Lung microvascular endothelial cell (primary cell): ENCODE results near the gene GRWD1. TPM values are rescaled to one million over a fixed set of nuclear protein-coding genes. Genes with fewer than 3 reads are reported as not detected.
"Not testable (repeated sequence)": the region's sequence is repeated elsewhere in the genome, so short reads cannot be mapped to it uniquely, and the experiment has no call there.

Experiments used
- DNase-seq, 2 donors: peaks; one replicate each; pipeline versions ENCODE4 v3.0.0 to v3.0.0-alpha.2; 2010; ENCODE audit warnings: low read depth in 2 of 2
- total RNA-seq: library from RNA; depleted of rRNA; stranded (reverse); fragments of >200 nt; gene quantifications from 2 replicates; pipeline ENCODE4 v1.2.1, GENCODE V29; 2014

GRWD1 gene
- total RNA-seq, 1 donor from 2014 or later = 14.5 TPM

DNA sequence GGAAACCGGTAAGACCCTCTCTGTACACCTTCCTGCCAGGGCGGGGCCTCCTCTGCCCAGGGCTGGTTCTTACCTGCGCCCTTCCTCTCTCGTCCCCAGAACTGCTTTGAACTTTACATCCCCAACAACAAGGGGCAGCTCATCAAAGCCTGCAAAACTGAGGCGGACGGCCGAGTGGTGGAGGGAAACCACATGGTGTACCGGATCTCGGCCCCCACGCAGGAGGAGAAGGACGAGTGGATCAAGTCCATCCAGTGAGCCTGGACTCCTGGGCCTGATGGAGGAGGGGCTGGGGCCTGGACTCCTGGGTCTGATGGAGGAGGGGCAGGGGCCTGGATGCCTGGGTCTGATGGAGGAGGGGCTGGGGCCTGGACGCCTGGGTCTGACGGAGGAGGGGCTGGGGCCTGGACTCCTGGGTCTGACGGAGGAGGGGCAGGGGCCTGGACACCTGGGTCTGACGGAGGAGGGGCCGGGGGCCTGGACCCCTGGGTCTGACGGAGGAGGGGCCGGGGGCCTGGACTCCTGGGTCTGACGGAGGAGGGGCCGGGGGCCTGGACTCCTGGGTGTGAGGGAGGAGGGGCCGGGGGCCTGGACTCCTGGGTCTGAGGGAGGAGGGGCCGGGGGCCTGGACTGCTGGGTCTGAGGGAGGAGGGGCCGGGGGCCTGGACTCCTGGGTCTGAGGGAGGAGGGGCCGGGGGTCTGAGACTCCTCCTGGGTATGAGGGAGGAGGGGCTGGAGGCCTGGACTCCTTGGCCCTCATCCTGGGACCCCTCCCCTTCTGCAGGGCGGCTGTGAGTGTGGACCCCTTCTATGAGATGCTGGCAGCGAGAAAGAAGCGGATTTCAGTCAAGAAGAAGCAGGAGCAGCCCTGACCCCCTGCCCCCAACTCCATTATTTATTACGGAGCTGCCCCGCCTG lies 32.8 kb downstream of the GRWD1 start:
- no peak for DNase-seq

DNA sequence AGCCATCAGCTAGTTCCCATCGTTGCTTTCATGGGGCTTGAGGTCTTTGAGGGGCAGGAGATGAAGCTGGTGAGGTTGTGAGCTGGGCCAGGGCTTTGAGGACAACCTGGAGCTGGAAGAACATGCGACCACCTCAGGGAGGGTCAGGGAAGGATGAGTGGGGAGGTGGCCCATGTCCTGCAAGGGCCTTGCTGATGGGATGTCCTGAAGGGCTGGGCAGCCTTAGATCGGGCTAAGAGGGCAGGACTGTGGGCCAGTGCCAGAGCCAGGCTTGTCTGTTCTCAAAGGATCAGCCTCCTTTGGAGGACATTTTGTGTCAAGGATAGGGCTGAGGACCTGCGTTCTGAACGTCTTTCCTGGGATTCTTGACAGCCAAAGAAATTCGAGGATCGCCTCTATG lies 33.9 kb downstream of the GRWD1 start:
- DNase-seq = no peak

DNA sequence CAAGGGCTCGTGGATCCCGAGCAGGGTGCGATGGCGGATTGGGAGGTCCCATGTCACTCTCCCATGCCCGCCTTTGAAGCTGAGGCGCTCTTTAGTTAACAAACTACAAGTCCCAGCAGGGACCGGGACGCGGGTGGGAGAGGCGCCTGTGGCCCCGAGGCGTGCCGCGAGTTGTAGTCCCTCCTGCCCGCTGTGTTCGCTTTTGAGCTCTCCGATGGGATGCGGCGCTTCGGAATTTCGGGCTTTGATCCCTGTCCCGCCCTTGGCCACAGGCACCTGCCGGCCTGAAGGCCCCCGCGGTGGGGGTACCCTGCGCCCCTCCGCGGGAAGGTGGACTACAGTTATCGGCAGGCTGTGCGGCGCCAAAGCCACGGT lies 34.4 kb downstream of the GRWD1 start:
- DNase-seq = peak in 1 of 2 donors; percentile 69

DNA sequence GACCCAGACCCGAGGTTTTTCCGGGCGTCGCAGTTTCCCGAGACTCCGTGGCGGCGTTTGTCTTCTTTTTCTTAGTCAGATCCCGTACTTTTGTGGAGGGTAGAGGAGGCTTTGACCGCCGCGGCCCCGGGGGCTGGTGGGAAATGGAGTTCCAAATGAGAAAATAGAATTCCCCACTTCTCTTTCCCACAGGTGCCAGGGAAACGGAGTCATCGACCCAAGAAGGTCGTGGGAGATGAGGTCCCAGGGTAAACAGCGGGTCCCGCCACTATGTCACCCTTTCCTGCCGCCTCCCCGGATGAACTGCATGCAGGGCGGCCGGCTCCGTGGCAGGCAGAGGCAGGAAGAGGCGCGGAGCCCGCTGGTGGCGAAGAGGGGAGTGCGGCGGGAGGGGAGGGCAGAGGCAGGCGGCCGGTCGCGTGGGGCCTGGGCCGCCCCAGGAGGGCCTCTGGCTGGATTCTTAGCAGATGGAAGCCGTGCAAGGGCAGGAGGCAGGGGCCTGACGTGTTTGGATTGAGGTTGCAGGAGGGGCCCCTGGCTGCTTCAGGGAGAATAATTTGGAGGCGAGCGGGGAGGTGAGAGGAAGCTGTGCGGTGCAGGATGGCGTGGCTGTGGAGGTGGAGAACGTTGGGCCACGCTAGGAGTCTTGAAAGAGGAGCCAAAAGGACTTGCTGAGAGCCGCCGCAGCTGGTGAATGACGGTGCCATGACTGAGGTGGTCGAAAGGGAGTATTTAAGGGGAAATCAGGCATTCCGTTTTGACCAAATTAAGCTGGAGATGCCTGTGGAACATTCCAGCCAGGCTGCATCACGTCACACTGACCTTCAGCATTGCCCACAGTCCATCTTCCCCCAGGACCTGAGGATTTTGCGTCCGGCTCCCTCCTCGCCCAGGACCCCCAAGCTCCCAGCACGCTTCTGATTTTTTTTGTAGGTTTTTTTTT lies 35.0 kb downstream of the GRWD1 start:
- peak; percentile 43 to 59 for DNase-seq

DNA sequence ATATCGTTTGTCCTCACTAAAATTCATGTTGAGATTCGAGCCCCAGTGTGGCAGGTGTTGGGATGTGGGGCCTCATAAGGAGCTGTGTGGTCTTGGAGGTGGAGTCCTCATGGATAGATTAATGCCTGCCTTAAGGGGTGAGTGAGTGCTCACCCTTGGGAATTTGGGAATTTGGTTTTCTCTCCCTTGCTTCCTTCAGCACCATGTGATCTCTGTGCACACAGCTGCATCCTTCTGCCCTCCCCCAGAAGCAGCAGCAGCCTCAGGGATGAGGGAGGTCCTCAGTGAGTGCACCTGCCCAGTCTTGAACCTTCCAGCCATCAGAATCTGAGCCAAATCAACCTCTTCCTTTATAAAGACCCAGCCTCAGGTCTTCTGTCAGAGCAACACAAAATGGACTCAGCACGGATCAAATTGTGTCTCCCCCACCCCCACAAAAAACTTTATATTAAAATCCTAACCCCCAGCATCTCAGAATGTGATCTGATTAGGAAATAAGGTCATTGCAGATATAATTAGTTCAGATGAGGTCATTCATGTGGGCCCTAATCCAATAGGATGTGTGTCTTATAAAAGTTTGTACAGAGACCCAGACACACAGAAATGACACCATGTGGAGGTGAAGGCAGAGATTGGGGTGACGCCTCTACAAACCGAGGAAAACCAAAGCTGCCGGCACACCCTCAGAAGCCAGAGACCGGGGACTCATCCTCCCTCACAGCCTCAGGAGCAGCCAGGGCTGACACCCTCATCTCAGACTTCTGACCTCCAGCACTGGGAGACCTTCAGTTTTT lies 36.3 kb downstream of the GRWD1 start:
- DNase-seq = peak in 1 of 2 donors; percentile 32

DNA sequence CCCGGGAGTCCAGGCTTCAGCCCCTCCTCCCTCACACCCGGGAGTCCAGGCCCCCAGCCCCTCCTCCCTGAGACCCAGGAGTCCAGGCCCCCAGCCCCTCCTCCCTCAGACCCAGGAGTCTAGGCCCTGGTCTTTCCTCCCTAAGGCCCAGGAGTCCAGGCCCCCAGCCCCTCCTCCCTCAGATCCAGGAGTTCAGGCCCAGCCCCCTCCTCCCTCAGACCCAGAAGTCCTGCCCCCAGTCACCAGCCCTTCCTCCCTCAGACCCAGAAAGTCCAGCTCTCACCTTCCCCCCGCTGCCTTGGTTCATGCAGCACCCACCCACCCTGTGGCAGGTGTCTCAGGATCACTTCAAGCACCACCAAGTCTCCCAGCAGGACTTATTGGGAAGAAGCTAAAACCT lies 37.5 kb downstream of the GRWD1 start:
- DNase-seq = no peak

DNA sequence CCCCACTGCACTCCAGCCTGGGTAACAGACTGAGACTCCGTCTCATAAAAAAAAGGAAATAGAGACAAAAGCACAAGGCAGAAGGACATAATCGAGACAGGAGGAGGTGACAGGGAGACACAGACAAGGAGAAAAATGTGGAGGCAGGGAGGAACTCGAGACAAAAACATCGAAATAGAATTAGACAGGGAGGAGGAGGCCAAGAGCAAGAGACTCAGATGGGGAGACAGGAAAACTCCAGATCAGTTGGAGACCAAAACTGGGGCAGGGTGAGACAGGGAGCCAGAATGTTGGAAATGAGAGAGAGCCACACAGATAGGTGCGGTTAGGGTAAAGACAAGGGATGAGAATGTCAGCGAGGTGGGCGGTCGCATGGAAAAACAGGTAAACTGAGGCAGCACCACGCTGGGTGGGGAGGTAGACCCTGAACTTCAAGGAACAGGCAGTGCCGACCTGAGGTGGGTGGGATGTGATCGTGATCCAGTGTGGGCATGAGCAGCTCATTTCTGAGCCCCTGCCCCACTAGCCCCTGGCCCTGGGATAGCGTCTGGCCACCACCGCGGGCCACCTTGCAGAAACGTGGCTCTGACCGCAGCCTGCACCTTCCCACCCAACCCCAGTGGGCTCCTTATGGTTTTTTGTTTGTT lies 38.6 kb downstream of the GRWD1 start:
- no peak for DNase-seq

DNA sequence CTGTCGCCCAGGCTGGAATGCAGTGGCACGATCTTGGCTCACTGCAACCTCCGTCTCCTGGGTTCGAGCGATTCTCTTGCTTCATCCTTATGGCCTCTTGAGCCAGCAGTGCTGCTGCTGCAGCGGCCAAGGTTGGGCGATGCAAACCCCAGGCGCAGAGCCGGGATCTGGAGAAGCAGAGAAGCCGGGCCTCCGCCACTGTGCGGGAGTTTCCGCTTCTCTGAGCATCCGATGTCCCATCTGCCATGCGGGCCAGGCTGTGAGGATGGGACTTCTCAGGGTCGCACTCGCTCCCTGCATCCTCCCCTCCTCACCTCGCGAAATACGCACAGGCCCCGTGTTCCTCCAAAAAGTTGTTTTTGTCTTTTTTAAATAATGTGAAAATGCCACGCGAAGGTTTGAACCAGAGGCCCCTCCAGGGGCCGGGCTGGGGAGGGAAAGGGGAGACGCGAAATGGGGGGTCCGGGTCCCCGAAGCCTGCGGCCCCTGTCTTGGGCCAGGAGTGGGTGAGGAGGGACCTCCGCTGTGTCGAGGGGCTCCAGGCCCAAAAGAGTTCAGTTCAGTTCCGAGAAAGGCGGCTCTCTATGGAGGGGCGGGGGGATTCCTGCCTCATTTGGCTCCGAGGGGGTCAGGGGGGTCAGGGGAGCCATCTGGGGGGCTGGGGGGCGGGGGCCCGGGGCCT lies 39.3 kb downstream of the GRWD1 start:
- no peak for DNase-seq

DNA sequence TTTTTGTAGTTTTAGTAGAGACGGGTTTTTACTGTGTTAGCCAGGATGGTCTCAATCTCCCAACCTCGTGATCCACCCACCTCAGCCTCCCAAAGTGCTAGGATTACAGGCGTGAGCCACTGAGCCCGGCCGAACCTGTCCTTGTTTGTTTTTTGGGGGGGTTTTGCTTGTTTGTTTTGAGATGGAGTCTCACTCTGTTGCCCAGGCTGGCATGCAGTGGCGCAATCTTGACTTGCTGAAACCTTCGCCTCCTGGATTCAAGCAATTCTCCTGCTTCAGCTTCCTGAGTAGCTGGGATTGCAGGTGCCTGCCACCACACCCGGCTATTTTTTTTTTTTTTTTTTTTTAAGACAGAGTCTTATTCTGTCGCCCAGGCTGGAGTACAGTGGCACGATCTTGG lies 40.9 kb downstream of the GRWD1 start:
- not testable (repeated sequence) for DNase-seq

DNA sequence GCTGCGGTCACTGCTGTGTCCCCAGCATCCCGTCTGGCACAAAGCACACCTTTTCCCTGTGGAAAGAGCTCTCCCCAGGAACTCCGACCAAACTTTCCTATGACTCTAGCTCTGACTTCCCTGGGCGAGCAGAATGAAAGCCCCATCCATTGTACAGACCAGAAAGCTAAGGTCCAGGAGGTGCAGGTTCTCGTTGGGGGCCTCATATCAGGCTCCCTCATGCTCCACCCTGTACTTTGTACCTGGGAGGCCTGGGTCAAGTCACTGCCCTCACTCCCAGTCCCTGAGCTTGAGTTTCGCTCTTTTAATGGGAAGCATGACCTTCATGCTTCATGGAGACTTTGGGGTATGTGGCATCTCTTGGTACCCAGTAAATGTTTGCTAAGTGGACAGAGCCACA lies 41.8 kb downstream of the GRWD1 start:
- DNase-seq = no peak

DNA sequence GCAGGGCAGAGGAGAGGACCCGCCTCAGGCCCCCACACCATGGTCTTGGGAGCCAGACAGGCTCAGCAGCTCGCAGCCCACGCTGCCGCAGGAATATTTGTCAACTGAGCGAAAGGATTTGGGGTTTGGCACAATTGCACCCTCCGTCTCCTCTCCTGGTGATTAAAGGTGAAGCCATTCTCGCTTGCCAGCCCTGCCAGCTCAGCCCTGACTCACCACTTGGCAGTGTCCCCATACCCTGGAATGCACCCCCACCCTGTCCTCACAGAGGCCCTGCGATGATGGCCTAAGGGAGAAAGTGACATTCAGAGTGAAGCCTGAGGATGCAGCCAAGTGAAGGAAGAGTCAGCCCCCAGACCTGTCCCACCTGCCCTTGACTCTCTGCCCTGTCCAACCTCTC lies 42.2 kb downstream of the GRWD1 start:
- peak; percentile 38 to 44 for DNase-seq

DNA sequence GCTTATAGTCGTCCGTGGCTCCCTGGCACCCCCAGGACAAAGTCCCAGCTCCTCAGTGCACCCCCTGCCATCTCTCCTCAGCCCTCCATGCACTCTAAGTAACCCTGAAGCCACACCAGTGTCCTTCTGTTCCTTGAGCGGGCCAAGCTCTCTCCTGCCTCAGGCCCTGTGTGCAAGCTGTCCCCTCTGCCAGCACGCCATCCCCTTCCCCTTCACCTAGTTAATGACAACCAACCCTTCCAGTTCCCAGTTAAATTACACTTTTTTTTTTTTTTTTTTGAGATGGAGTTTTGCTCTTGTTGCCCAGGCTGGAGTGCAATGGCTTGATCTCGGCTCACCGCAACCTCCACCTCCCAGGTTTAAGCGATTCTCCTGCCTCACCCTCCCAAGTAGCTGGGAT lies 42.7 kb downstream of the GRWD1 start:
- not testable (repeated sequence) for DNase-seq

DNA sequence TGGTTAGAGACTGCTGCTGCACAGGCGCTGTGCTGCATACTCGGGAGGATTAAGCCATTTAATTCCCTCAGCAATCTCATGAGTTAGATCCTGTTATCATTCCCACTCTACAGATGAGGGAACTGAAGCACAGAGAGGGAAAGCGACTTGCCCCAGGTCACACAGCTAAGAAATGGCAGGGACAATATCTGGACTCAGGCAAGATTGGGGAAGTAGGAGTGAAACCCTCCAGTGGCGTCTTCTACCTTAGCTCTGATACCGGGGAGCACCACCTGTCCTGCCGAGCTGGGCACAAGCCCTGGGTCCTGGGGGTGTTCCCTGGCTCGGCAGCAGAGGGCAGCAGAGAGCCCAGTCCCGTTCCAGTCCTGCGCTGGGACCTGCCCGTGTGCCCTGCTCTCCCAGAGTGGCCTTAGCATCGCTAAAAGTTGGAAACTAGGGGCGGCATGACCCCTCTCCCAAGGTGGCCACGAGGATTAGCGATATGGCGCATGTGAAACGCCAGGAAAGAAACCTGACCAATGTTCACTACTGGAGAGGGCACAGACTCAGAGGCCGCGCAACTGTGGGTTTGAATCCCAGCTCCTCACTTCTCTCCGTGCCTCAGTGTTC lies 43.9 kb downstream of the GRWD1 start:
- peak; percentile 58 to 79 for DNase-seq

DNA sequence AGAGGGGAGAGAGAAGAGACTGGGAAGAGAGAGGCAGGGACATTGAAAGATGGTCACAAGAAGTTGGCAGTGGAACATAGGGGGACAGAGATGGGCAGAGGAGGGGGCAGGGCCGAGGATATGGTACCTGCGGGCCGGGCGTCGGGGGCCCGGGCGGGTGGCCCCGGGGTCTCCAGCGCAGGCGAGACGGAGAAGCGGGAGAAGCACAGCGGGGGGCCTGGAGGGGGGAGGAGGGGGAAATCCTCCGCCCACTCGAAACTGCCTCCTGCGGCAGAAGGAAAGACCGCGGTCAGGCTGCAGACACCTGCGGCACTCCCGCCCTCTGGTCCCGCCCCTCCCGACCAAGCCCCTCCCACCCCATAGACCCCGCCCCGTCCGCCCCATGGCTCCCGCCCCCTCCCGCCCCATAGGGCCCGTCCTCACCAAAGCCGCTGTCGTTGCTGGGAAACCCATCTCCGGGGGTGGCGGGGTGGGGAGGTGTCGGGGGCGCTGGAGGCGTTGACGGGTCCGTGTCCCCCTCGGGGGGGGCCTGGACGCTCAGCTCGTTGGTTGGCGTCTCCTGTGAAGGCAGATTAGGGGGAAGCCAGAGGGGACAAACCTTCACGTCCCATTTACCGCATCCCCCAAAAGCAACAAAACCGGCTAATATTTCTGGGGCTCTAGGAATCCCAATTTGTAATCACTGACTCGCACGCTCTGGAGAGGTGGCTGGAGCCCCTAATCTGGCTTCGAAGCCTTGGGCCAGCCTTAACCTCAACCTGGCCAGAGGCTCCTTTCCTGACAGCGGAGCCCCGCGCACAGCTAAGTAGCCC lies 45.4 kb downstream of the GRWD1 start:
- DNase-seq = peak in 1 of 2 donors; percentile 25

DNA sequence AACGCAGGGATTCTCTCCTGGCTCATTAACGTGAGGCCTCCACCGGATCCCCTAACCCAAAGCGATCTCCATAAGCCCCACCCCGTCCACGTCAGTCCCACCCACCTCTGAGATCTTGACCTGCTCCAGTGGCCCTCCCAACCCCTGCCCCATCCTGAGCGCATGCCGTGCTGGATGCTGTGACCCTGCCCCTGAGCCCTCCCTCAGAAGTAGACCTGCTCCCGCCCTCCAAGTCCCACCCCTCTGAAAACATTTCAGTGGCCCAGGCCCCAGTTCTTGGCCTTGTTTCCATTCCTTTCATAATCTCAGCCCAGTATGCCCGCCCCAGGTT lies 46.0 kb downstream of the GRWD1 start:
- no peak for DNase-seq

DNA sequence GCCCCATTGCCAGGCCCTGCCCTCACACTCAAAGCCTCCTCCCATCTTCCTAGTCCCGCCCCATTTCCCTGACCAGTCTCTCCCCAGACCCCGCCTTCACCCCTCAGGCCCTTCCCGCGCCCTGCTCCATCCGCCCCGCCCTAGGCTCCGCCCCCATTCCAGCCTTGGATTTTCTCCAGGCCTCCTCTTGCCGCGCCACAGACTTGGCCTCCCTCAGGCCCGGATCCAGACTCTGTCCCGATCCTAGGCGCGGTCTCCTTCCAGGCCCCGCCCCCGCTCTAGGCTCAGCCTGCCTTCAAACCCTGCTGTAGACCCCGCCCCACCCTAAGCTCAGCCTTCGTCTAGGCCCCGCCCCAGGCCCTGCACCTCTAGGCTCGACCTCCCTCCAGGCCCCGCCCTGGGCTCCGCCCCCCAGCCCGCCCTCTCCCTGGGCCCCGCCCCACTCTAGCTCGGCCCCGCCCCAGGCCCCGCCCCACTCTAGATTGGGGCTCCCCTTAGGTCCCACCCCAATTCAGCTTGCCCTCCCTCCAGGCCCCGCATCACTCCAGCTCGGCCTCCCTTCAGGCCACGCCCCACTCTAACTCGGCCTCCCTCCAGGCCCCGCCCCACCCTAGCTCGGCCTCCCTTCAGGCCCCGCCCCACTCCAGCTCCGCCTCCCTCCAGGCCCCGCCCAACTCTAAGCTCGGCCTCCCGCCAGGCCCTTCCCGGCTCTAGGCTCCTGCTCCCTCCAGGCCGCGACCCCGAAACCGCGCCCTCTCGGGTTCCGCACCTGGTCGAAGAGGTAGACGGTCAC lies 47.3 kb downstream of the GRWD1 start:
- DNase-seq = peak; percentile 98 to 99

DNA sequence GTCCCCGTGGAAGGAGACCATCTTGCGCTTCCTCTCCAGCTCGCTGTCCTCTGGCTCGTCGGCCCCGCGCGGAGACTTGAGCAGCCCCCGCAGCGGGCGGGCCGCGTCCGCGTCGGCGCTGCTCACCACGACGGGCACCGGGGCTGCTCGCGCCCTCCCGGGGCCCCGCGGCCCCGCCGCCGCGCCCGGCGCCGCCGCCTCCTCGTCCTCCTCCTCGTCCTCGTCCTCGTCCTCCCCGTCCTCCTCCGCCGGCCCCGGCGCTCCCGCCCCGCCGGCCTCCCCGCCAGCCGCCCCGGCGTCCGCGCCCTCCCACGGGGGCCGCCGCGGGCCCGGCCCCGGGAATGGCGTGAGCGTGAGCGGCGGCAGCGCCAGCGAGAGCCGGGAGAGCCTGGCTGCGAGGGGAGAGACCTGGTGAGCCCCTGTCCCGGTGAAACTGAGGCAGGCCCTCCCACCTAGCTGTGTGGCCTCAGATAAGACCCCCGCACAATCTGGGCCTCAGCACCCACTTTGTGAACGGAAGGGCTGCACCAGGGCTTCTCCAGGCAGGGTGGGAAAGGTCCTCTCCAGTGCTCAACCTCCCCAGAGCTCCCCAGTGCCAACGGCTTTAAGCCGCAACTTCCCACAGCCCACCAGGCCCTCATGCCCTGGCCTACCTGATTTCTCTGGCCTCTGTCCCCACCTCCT lies 48.1 kb downstream of the GRWD1 start:
- no peak for DNase-seq

DNA sequence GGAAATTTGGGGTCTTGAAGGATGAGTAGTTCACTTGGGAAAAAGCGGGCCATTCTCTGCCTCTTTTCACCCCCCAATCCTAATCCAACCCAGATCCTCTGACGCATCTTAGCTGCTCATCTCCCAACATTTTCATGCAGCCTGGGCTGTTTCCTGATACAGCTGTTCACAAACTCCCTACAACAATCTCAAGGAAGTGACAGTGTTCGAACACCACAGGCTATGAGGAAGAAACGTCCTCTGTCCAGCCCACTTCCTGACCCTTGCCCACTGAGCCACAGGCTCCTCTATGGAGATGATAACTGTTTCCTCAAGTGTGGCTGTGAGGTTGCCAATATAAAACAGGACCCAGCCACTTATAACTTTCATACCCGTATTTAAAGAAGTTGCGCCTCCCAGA lies 49.6 kb downstream of the GRWD1 start:
- DNase-seq = peak in 1 of 2 donors; percentile 83
